Peyer's patch (tissue), 4 donors: ENCODE results near the gene SYCE3. TPM values are rescaled to one million over a fixed set of nuclear protein-coding genes. Genes with fewer than 3 reads are reported as not detected.
"Not testable (repeated sequence)": the region's sequence is repeated elsewhere in the genome, so short reads cannot be mapped to it uniquely, and the experiment has no call there.

Experiments used
- DNase-seq, 3 donors: peaks; one replicate each; pipeline ENCODE4 v3.0.0-alpha.2; 2017 to 2019
- H3K27ac ChIP-seq, 4 donors: fragments of 200-600 bp; sonication (generic); one replicate each; pipeline ENCODE4 v1.5.1; 2016 to 2019
- H3K27me3 ChIP-seq, 2 donors: fragments of 200-600 bp; sonication (generic); one replicate each; pipeline ENCODE4 v1.5.1; 2019
- H3K36me3 ChIP-seq, 3 donors: fragments of 200-600 bp; sonication (generic); one replicate each; pipeline ENCODE4 v1.5.1; 2016 to 2019
- H3K4me1 ChIP-seq, 4 donors: fragments of 200-600 bp; sonication (generic); one replicate each; pipeline ENCODE4 v1.5.1; 2016 to 2019
- H3K4me3 ChIP-seq, 4 donors: fragments of 200-600 bp; sonication (generic); 1 replicate in 3 of 4; 2 replicates in 1 of 4; pipeline ENCODE4 v1.5.1; 2016 to 2019; ENCODE audit warnings: mild to moderate bottlenecking in 1 of 4
- H3K9me3 ChIP-seq, 4 donors: fragments of 200-600 bp; sonication (generic); one replicate each; pipeline ENCODE4 v1.5.1; 2016 to 2019; ENCODE audit warnings: mild to moderate bottlenecking in 1 of 4
- CTCF ChIP-seq, 6 experiments: fragments of 450-650 bp in 4 of 6; fragments of 200-600 bp in 2 of 6; sonication (generic) in 1 of 6; IDR thresholded peaks; one replicate each; pipeline ENCODE4 v1.5.1; 2017 to 2019; ENCODE audit warnings: antibody characterized with exemption in 6 of 6, mild to moderate bottlenecking in 3 of 6, moderate library complexity in 1 of 6
- POLR2A ChIP-seq, 2 donors: fragments of 450-650 bp; IDR thresholded peaks; one replicate each; pipeline ENCODE4 v1.5.1; 2017; ENCODE audit warnings: antibody characterized with exemption in 2 of 2, mild to moderate bottlenecking in 2 of 2, moderate library complexity in 2 of 2
- total RNA-seq, 4 donors: library from RNA; depleted of rRNA; stranded (reverse); fragments of >200 nt; gene quantifications; one replicate each; pipeline ENCODE4 v1.1.0, GENCODE V29; 2016

Gene SYCE3
- total RNA-seq, 4 donors from 2014 or later, result not detected

GRCh38 chr22:50545522-50546325 is 17.0 kb downstream of the SYCE3 start, which contains the start of gene KLHDC7B:
TSS of gene KLHDC7B (plus strand) at chr22:50545899. CDS start at chr22:50546244, 345 bp downstream.
- Histone ChIP-seq H3K4me1 (peaks cover 10 to 42% (median 18%) of the 10 kb centered on the region in 4 donors), H3K36me3 (no peaks in the 10 kb centered on the region), H3K4me3 (no peak within 1 kb of the TSS), H3K9me3 (no peaks in the 10 kb centered on the region), H3K27me3 (peaks cover 0 to 15% of the 10 kb centered on the region in 2 donors), H3K27ac (peak within 1 kb of the TSS; percentile 46 to 74 (median 56))
- TF ChIP-seq POLR2A (IDR thresholded peaks at IDR 0.05) (no peak), CTCF (IDR thresholded peaks at IDR 0.05) (no peak)
- no peak for DNase-seq

GRCh38 chr22:50544746-50545253 is 17.9 kb downstream of the SYCE3 start:
- no peak for TF ChIP-seq POLR2A (IDR thresholded peaks at IDR 0.05)
- peaks cover 0 to 15% of the 10 kb centered on the region in 2 donors for H3K27me3 ChIP-seq

GRCh38 chr22:50544078-50544745 is 18.5 kb downstream of the SYCE3 start:
- H3K4me3 ChIP-seq, result peak overlapping the region; percentile 11 to 42 (median 34)
- peaks cover 0 to 15% of the 10 kb centered on the region in 2 donors for H3K27me3 ChIP-seq
- peak; percentile 82 to 94 (median 89) for DNase-seq
- peak overlapping the region; percentile 46 to 74 (median 56) for H3K27ac ChIP-seq
- TF ChIP-seq POLR2A (IDR thresholded peaks at IDR 0.05) (no peak), CTCF (IDR thresholded peaks at IDR 0.05) (peak; percentile 48 to 72 (median 68))
- H3K4me1 ChIP-seq, result peaks cover 10 to 46% (median 16%) of the 10 kb centered on the region in 4 donors
- H3K9me3 ChIP-seq, result no peaks in the 10 kb centered on the region
- H3K36me3 ChIP-seq, result no peaks in the 10 kb centered on the region

More at GRCh38 chr22:50544746-50545253, 17.9 kb downstream of the SYCE3 start:
- DNase-seq, result peak in 1 of 3 donors; percentile 71
- Histone ChIP-seq H3K36me3 (no peaks in the 10 kb centered on the region), H3K4me1 (peaks cover 10 to 46% (median 20%) of the 10 kb centered on the region in 4 donors), H3K4me3 (peak overlapping the region in 2 of 4 donors; percentile 34 to 42), H3K9me3 (no peaks in the 10 kb centered on the region), H3K27ac (peak overlapping the region; percentile 46 to 74 (median 56))

- Histone ChIP-seq H3K4me1 (peaks cover 10 to 42% (median 16%) of the 10 kb centered on the region in 4 donors), H3K9me3 (no peaks in the 10 kb centered on the region), H3K4me3 (no peak overlapping the region), H3K27me3 (peaks cover 0 to 5% of the 10 kb centered on the region in 2 donors), H3K36me3 (no peaks in the 10 kb centered on the region), H3K27ac (peak overlapping the region; percentile 13 to 93 (median 81))
- TF ChIP-seq POLR2A (IDR thresholded peaks at IDR 0.05), result no peak
- peak in 1 of 6 experiments; percentile 13 for TF ChIP-seq CTCF (IDR thresholded peaks at IDR 0.05)
- DNase-seq, result no peak
These were observed 20.2 kb downstream of the SYCE3 start for GRCh38 chr22:50542416-50542927.

- H3K9me3 ChIP-seq, H3K36me3 ChIP-seq, H3K4me3 ChIP-seq, H3K27me3 ChIP-seq: not testable (repeated sequence)
- Histone ChIP-seq H3K4me1 (peaks cover 10 to 37% (median 16%) of the 10 kb centered on the region in 4 donors), H3K27ac (peak overlapping the region; percentile 73 to 93 (median 91))
- DNase-seq, result peak in 1 of 3 donors; percentile 71
These were observed 21.1 kb downstream of the SYCE3 start for GRCh38 chr22:50541667-50542026.

GRCh38 chr22:50540381-50540780 is 22.3 kb downstream of the SYCE3 start:
- TF ChIP-seq CTCF (IDR thresholded peaks at IDR 0.05), result no peak
- H3K4me1 ChIP-seq, result peaks cover 10 to 37% (median 16%) of the 10 kb centered on the region in 4 donors
- no peaks in the 10 kb centered on the region for H3K36me3 ChIP-seq
- no peak for DNase-seq
- no peaks in the 10 kb centered on the region for H3K27me3 ChIP-seq
- peak overlapping the region in 3 of 4 donors; percentile 89 to 93 (median 93) for H3K27ac ChIP-seq
- no peak overlapping the region for H3K4me3 ChIP-seq
- no peaks in the 10 kb centered on the region for H3K9me3 ChIP-seq
